ENCODE measurements around the gene LPP. TPM values are rescaled to one million over a fixed set of nuclear protein-coding genes. Genes with fewer than 3 reads are reported as not detected.

LPP gene
- total RNA-seq, 1 experiment from 2014 or later = 20.4 TPM

- no peaks in the 10 kb centered on the region for H3K9me3 ChIP-seq (ENCODE audit: low read length)
- no peak overlapping the region for H2AFZ ChIP-seq (ENCODE audit: low read length)
- H3K27me3 ChIP-seq (ENCODE audit: low read length) = no peaks in the 10 kb centered on the region
- ChIA-PET CTCF (no interaction called here), POLR2A (ENCODE audit: unreplicated experiment) (no interaction called here)
- no peak overlapping the region for H3K27ac ChIP-seq (ENCODE audit: low read length)
- no peaks in the 10 kb centered on the region for H3K36me3 ChIP-seq (ENCODE audit: low read depth, low read length)
- no peaks in the 10 kb centered on the region for H3K9me2 ChIP-seq (replicated peaks; ENCODE audit: low read length)
- H3K9ac ChIP-seq (ENCODE audit: low read length) = no peak overlapping the region
- no peaks in the 10 kb centered on the region for H3K79me2 ChIP-seq (ENCODE audit: low read length)
- no peaks in the 10 kb centered on the region for H4K20me1 ChIP-seq (ENCODE audit: low read length)
- BruUV-seq (replicated peaks) = no TSS peak
- H3K4me1 ChIP-seq (ENCODE audit: insufficient read depth, low read length) = peaks cover under 1% of the 10 kb centered on the region; the same call in 1 of the 2 replicates
- DNase-seq (no peak), ATAC-seq (no peak)
- H3F3A ChIP-seq (ENCODE audit: low read length, unreplicated experiment) = no peaks in the 10 kb centered on the region
- H3K4me3 ChIP-seq (ENCODE audit: low read length) = no peak overlapping the region
- no peak overlapping the region for H3K4me2 ChIP-seq (ENCODE audit: low read length)
- intact Hi-C loops (cut with micrococcal nuclease) = no loop called here
- TF ChIP-seq EZH2 (IDR thresholded peaks at IDR 0.05; ENCODE audit: low read length, unreplicated experiment) = no peak
- TF ChIP-seq, protein P1, sequence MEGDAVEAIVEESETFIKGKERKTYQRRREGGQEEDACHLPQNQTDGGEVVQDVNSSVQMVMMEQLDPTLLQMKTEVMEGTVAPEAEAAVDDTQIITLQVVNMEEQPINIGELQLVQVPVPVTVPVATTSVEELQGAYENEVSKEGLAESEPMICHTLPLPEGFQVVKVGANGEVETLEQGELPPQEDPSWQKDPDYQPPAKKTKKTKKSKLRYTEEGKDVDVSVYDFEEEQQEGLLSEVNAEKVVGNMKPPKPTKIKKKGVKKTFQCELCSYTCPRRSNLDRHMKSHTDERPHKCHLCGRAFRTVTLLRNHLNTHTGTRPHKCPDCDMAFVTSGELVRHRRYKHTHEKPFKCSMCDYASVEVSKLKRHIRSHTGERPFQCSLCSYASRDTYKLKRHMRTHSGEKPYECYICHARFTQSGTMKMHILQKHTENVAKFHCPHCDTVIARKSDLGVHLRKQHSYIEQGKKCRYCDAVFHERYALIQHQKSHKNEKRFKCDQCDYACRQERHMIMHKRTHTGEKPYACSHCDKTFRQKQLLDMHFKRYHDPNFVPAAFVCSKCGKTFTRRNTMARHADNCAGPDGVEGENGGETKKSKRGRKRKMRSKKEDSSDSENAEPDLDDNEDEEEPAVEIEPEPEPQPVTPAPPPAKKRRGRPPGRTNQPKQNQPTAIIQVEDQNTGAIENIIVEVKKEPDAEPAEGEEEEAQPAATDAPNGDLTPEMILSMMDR (conservative IDR thresholded peaks at IDR 0.05; ENCODE audit: low read depth, low read length) = no peak
Measured at GRCh38 chr3:188342991-188343732, 189.2 kb downstream of the LPP start.

- no peaks in the 10 kb centered on the region for H4K20me1 ChIP-seq (ENCODE audit: low read length)
- H3K9me3 ChIP-seq (ENCODE audit: low read length) = no peaks in the 10 kb centered on the region
- no TSS peak for BruUV-seq (replicated peaks)
- no peak for ATAC-seq
- H3K4me3 ChIP-seq (ENCODE audit: low read length) = no peak overlapping the region
- no peaks in the 10 kb centered on the region for H3K79me2 ChIP-seq (ENCODE audit: low read length)
- H2AFZ ChIP-seq (ENCODE audit: low read length) = no peak overlapping the region
- no peaks in the 10 kb centered on the region for H3K27me3 ChIP-seq (ENCODE audit: low read length)
- no peaks in the 10 kb centered on the region for H3K9me2 ChIP-seq (replicated peaks; ENCODE audit: low read length)
- ChIA-PET CTCF (no interaction called here), POLR2A (ENCODE audit: unreplicated experiment) (no interaction called here)
- peaks cover 7% of the 10 kb centered on the region for H3K4me1 ChIP-seq (ENCODE audit: insufficient read depth, low read length)
- no peaks in the 10 kb centered on the region for H3K36me3 ChIP-seq (ENCODE audit: low read depth, low read length)
- H3K9ac ChIP-seq (ENCODE audit: low read length) = no peak overlapping the region
- no peak overlapping the region for H3K27ac ChIP-seq (ENCODE audit: low read length)
- no peak for DNase-seq
- no peak overlapping the region for H3K4me2 ChIP-seq (ENCODE audit: low read length)
- TF ChIP-seq, protein P1 (conservative IDR thresholded peaks at IDR 0.05; ENCODE audit: low read depth, low read length) = no peak
- TF ChIP-seq EZH2 (IDR thresholded peaks at IDR 0.05; ENCODE audit: low read length, unreplicated experiment) = no peak
- TF ChIP-seq EZH2phosphoT487 (IDR thresholded peaks at IDR 0.05; ENCODE audit: borderline replicate concordance, low read length) = no peak
- intact Hi-C loops (cut with micrococcal nuclease) = no loop called here
- H3F3A ChIP-seq (ENCODE audit: low read length, unreplicated experiment) = no peaks in the 10 kb centered on the region
Measured at GRCh38 chr3:188343894-188344293, 189.9 kb downstream of the LPP start.

GRCh38 chr3:188345223-188345622, 191.3 kb downstream of the LPP start:
- no peak overlapping the region for H3K4me2 ChIP-seq (ENCODE audit: low read length)

More at GRCh38 chr3:188345223-188345622, 191.3 kb downstream of the LPP start:
- peaks cover 11% of the 10 kb centered on the region for H3K4me1 ChIP-seq (ENCODE audit: insufficient read depth, low read length)
- no peak overlapping the region for H3K9ac ChIP-seq (ENCODE audit: low read length)
- H3K79me2 ChIP-seq (ENCODE audit: low read length) = no peaks in the 10 kb centered on the region
- H3K27me3 ChIP-seq (ENCODE audit: low read length) = no peaks in the 10 kb centered on the region
- no peaks in the 10 kb centered on the region for H3K9me3 ChIP-seq (ENCODE audit: low read length)
- H3F3A ChIP-seq (ENCODE audit: low read length, unreplicated experiment) = no peaks in the 10 kb centered on the region
- DNase-seq = no peak
- no peak overlapping the region for H2AFZ ChIP-seq (ENCODE audit: low read length)
- TF ChIP-seq, protein P1 (conservative IDR thresholded peaks at IDR 0.05; ENCODE audit: low read depth, low read length) = no peak
- TF ChIP-seq EZH2 (IDR thresholded peaks at IDR 0.05; ENCODE audit: low read length, unreplicated experiment) (no peak), EZH2phosphoT487 (IDR thresholded peaks at IDR 0.05; ENCODE audit: borderline replicate concordance, low read length) (no peak)
- H3K9me2 ChIP-seq (replicated peaks; ENCODE audit: low read length) = no peaks in the 10 kb centered on the region
- ChIA-PET POLR2A (ENCODE audit: unreplicated experiment) (no interaction called here), CTCF (no interaction called here)
- no peak overlapping the region for H3K4me3 ChIP-seq (ENCODE audit: low read length)
- no peak overlapping the region for H3K27ac ChIP-seq (ENCODE audit: low read length)
- no peak for ATAC-seq
- intact Hi-C loops (cut with micrococcal nuclease) = no loop called here
- BruUV-seq (replicated peaks) = no TSS peak
- no peaks in the 10 kb centered on the region for H4K20me1 ChIP-seq (ENCODE audit: low read length)
- H3K36me3 ChIP-seq (ENCODE audit: low read depth, low read length) = no peaks in the 10 kb centered on the region

All from PC-3 (cell line).